Central memory CD8-positive, alpha-beta T cell (primary cell): Measurements from ENCODE around the gene FRAS1.

Source experiments
- ATAC-seq: fragments of 150-1000 bp; cut with Tn5 transposase; replicated peaks from 2 replicates; pipeline ENCODE4 v1.10.0; 2022; ENCODE audit warnings: mild to moderate bottlenecking, moderate FRiP score, moderate number of reproducible peaks; ENCODE audit not compliant: poor library complexity, severe bottlenecking; ENCODE audit errors: extremely low read depth
- DNase-seq, 2 donors: peaks; one replicate each; pipeline ENCODE4 v3.0.0; 2021; ENCODE audit warnings: low spot score in 2 of 2
- H3K27ac Mint-ChIP-seq: one replicate; pipeline ENCODE4 v1.8.0; 2022; ENCODE audit warnings: low read depth, mild to moderate bottlenecking, moderate library complexity, mixed read lengths
- H3K27me3 Mint-ChIP-seq: one replicate; pipeline ENCODE4 v1.8.0; 2022; ENCODE audit warnings: mixed read lengths
- H3K36me3 Mint-ChIP-seq: one replicate; pipeline ENCODE4 v1.8.0; 2022; ENCODE audit warnings: mild to moderate bottlenecking, moderate library complexity, mixed read lengths; ENCODE audit not compliant: insufficient read depth
- H3K4me1 Mint-ChIP-seq: one replicate; pipeline ENCODE4 v1.8.0; 2022; ENCODE audit warnings: mixed read lengths
- H3K4me3 Mint-ChIP-seq: one replicate; pipeline ENCODE4 v1.8.0; 2022; ENCODE audit warnings: mild to moderate bottlenecking, moderate library complexity, mixed read lengths
- H3K9me3 Mint-ChIP-seq: one replicate; pipeline ENCODE4 v1.8.0; 2022; ENCODE audit warnings: mixed read lengths

FRAS1 gene

DNA sequence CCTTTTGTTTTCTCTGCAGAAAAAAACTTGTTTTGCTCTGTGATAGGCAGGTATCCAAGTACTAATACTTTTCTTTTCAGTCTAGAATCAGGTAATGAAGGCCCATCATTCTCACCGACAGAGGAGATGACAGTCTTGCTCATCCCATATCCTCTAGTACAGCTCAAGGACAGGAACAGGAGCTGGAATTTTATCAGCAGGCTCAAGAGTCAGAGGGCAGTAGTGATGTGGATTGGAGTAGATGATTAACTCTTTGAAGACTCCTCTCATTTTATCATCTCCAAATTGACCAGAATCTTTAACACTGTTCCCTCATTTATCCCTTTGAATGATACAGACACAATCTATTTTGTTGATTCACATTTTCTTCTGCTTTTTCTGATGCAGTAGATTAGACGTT, 162.7 kb downstream of the FRAS1 start:
- ATAC-seq (no peak), DNase-seq (no peak)
- Mint-ChIP-seq H3K4me1 (no peaks in the 10 kb centered on the region), H3K27ac (no peak overlapping the region), H3K27me3 (peaks cover 12% of the 10 kb centered on the region), H3K36me3 (no peaks in the 10 kb centered on the region), H3K9me3 (peaks cover 6% of the 10 kb centered on the region), H3K4me3 (no peak overlapping the region)

DNA sequence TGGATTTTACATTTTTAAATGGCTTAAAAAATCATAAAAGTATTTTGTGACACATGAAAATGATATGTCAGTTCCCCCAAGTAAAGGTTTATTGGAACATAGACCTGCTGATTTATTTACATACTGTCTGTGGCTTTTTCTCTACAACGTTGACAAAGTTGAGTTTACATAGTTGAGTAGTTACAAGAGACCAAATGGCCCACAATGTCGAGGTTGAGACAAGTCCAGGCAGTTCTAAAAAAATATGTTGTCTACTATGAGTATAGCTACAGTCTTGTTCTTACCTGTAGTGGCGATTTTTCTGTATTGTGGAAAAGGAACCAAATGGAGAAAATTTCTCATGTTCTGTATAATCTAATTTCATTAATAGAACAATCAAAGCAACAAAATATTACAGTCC, 163.2 kb downstream of the FRAS1 start:
- H3K27me3 Mint-ChIP-seq: peaks cover 12% of the 10 kb centered on the region
- DNase-seq: no peak
- no peak for ATAC-seq
- H3K4me1 Mint-ChIP-seq: no peaks in the 10 kb centered on the region
- peaks cover 6% of the 10 kb centered on the region for H3K9me3 Mint-ChIP-seq
- no peaks in the 10 kb centered on the region for H3K36me3 Mint-ChIP-seq
- no peak overlapping the region for H3K4me3 Mint-ChIP-seq
- no peak overlapping the region for H3K27ac Mint-ChIP-seq

DNA sequence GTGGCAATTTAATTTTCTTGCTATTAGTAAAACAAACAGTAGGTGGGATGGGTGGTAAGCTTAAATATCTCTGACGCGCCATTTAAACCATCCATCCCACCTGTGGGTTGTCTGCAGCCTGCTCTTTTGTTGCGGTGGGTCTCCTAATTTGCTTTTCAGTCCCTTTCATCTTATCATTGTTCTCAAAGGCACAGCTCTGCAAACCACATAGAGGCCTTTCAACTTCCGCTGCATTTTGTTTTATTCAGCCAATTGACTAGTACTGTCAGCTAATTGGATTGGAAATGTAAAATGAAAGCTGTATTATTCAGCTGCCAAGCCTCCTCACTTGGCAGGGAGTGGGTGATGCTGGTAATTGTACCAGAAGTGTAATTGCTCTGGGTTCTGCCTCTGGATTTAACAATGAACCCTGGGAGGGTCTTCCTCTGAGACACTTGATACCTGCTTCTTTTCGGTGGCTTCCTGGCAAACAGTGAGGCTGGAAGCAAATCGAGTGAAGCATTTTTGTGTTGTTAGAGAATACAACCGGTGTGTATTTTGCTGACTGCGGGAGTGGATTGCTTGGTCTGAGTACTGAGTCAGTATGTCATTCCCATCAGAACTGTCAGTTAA, 165.6 kb downstream of the FRAS1 start:
- DNase-seq (no peak), ATAC-seq (no peak)
- H3K4me1 Mint-ChIP-seq: no peaks in the 10 kb centered on the region
- no peaks in the 10 kb centered on the region for H3K36me3 Mint-ChIP-seq
- H3K9me3 Mint-ChIP-seq: no peaks in the 10 kb centered on the region
- H3K27me3 Mint-ChIP-seq: peaks cover 9% of the 10 kb centered on the region
- no peak overlapping the region for H3K4me3 Mint-ChIP-seq
- H3K27ac Mint-ChIP-seq: no peak overlapping the region

DNA sequence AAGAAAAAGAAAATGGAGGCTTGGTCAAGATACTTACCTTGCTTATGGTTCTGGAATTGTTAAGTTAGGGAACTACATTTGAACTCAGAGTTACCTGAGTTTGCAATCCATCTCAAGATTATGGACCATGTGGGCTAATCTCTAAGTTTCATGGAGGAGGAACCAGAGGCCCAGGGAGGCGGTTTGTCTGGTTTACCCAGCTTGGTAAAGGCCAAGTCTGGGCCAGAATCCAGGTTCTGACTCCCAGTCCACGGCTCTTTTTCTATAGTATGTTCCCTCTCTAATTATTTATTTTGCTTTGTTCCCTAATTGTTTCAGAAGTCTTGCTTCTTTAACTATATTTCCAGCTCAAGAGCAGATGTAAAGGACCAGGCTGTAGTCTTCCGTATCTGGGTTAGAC, 168.1 kb downstream of the FRAS1 start:
- Mint-ChIP-seq H3K4me1 (no peaks in the 10 kb centered on the region), H3K4me3 (no peak overlapping the region), H3K27ac (no peak overlapping the region), H3K27me3 (peaks cover 9% of the 10 kb centered on the region), H3K9me3 (no peaks in the 10 kb centered on the region), H3K36me3 (no peaks in the 10 kb centered on the region)
- no peak for ATAC-seq
- DNase-seq: no peak

DNA sequence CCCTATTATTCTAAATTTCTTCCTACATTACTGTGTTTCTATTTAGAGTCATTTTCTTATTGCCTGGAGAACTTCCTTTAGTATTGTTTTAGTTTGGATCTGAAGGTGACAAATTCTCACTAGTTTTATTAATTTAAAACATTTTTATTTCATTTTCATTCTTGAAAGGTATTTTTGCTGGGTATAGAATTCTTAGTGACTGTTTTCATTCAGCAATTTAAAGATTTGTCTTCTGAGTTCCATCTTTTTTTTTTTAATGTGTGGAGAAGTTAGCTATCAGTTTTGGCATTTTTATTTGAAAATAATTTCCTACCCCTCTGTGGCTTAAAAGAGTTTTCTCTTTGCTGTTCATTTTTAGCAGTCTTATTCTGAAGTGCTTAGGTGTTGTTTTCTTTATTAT, 169.2 kb downstream of the FRAS1 start:
- Mint-ChIP-seq H3K9me3 (no peaks in the 10 kb centered on the region), H3K27ac (no peak overlapping the region), H3K27me3 (peaks cover 9% of the 10 kb centered on the region)

DNA sequence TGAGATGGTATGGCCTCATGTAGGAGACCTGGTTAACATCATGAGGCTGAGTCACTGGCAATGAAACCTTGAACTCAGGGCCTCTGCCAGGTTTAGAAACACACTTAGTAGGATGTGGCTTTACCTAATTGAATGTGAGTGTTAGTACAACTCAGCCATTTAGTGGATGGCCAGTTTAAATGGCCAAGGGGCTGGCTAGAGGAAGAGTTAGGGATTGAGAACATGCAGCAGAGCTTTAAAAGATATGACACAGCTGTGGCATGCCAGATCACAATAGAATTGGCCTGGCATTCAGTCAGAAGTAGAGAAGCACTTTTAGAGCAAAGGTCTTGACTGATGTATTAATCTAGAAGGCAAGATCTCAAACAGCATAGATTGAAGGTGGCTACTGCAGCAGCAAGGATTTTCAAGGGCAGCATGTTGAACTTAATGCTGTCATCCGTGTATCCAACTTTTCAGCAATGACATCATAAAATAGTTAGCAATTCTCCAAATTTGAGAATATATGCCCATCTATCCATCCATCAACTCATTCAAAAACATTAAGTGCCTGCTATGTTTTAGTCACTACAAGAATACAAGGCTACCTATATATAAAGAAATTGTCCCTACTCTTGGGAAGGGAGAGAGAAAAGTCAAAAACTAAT, 170.4 kb downstream of the FRAS1 start:
- Mint-ChIP-seq H3K4me3 (no peak overlapping the region), H3K4me1 (no peaks in the 10 kb centered on the region), H3K9me3 (no peaks in the 10 kb centered on the region), H3K27ac (no peak overlapping the region), H3K27me3 (peaks cover 9% of the 10 kb centered on the region), H3K36me3 (no peaks in the 10 kb centered on the region)
- ATAC-seq (no peak), DNase-seq (no peak)

More for the DNA sequence above, 169.2 kb downstream of the FRAS1 start:
- Mint-ChIP-seq H3K4me3 (no peak overlapping the region), H3K36me3 (no peaks in the 10 kb centered on the region), H3K4me1 (no peaks in the 10 kb centered on the region)
- ATAC-seq: no peak
- DNase-seq: no peak

DNA sequence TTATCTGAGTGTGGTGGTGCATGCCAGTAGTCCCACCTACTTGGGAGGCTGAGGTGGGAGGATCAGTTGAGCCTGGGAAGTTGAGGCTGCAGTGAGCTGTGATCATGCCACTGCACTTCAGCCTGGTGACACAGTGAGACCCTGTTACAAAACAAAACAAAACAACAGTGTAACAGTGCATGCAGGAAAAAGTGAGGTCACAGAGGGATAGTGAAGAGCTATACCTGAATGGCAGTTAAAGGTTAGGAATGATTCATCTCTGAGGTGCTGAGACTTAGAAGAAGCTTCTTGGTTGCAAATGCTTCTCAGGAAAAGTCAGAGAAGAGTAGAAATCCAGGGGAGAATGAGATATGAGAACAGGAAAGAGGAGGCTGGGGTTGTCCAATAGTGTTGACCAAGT, 178.7 kb downstream of the FRAS1 start:
- no peak for ATAC-seq
- Mint-ChIP-seq H3K27ac (no peak overlapping the region), H3K4me3 (no peak overlapping the region), H3K9me3 (no peaks in the 10 kb centered on the region), H3K36me3 (no peaks in the 10 kb centered on the region), H3K27me3 (no peaks in the 10 kb centered on the region), H3K4me1 (no peaks in the 10 kb centered on the region)
- no peak for DNase-seq

DNA sequence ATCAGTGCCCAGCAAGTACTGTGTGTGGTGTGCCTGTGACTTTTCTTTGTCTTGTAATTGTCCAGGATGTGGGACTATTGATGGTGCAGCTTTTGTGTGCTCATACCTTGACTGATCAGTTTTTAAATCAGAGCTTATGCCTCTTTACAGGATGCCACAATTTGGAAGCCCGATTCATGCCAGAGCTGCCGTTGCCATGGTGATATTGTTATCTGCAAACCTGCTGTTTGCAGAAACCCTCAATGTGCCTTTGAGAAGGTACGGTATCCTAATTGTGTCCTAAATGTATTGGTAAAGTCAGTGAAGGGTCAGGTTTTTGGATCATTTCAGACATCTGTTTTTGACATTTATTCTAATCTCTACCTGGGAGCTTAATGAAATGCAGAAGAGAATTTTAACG, 180.2 kb downstream of the FRAS1 start:
- Mint-ChIP-seq H3K4me3 (no peak overlapping the region), H3K27me3 (no peaks in the 10 kb centered on the region), H3K36me3 (no peaks in the 10 kb centered on the region), H3K27ac (no peak overlapping the region), H3K9me3 (no peaks in the 10 kb centered on the region), H3K4me1 (no peaks in the 10 kb centered on the region)
- DNase-seq: no peak
- no peak for ATAC-seq

DNA sequence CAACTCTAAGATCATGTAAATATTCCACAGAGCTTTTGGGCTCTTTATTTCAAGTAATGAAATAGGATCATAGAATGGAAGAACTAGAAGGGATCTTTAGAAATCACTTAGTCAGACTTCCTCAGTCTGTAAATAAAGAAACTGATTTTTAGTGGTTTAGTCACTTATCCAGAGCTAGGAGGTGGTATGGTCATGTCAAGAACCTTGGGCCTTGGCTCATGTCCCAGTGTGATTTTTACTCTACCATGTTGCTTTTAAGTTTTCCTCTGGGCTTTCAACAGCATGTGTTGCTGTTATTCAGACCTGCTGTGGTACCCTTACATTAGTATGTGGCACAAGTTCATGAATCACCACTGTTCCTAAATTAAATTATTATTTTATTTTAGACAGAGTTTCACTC, 184.9 kb downstream of the FRAS1 start:
- no peaks in the 10 kb centered on the region for H3K9me3 Mint-ChIP-seq
- H3K27ac Mint-ChIP-seq: no peak overlapping the region
- ATAC-seq (no peak), DNase-seq (no peak)
- H3K4me1 Mint-ChIP-seq: no peaks in the 10 kb centered on the region
- no peaks in the 10 kb centered on the region for H3K36me3 Mint-ChIP-seq
- H3K27me3 Mint-ChIP-seq: no peaks in the 10 kb centered on the region
- no peak overlapping the region for H3K4me3 Mint-ChIP-seq

DNA sequence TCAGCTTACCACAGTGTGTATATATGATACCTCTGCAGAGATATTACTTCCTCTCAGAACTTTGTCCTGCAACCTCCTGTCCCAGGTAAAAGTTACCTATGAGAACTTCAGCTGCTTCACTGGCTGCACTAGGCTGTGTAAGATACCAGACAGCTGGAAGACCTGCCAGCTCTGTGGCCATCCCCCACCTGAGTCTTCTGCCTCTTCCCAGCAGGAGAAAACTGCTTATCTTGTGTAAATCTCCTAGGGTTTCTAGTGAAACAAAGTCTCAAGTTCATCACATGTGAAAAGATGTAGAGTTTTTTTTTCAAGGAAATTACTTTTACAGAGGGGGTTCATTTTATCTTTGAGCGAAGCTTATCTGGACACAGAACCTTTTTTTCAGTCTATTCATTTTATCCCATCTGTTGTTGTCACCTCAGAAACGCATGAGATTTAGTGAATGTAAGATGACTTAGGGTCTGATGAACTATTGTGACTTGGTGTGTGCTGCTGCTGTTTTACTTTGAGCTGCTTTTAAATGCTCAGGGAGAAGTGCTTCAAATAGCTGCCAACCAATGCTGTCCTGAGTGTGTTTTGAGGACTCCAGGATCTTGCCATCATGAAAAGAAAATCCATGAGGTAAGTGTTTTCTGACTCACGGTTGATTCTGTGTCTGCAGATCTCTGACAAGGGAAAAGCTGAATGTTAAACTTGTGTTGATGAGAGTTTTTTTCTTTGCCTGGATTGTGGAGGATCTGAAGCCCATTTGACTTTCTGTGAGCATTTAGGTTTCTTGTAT, 187.8 kb downstream of the FRAS1 start:
- H3K9me3 Mint-ChIP-seq: no peaks in the 10 kb centered on the region
- DNase-seq (no peak), ATAC-seq (no peak)
- no peaks in the 10 kb centered on the region for H3K27me3 Mint-ChIP-seq
- H3K36me3 Mint-ChIP-seq: no peaks in the 10 kb centered on the region
- no peak overlapping the region for H3K4me3 Mint-ChIP-seq
- no peaks in the 10 kb centered on the region for H3K4me1 Mint-ChIP-seq
- H3K27ac Mint-ChIP-seq: no peak overlapping the region

DNA sequence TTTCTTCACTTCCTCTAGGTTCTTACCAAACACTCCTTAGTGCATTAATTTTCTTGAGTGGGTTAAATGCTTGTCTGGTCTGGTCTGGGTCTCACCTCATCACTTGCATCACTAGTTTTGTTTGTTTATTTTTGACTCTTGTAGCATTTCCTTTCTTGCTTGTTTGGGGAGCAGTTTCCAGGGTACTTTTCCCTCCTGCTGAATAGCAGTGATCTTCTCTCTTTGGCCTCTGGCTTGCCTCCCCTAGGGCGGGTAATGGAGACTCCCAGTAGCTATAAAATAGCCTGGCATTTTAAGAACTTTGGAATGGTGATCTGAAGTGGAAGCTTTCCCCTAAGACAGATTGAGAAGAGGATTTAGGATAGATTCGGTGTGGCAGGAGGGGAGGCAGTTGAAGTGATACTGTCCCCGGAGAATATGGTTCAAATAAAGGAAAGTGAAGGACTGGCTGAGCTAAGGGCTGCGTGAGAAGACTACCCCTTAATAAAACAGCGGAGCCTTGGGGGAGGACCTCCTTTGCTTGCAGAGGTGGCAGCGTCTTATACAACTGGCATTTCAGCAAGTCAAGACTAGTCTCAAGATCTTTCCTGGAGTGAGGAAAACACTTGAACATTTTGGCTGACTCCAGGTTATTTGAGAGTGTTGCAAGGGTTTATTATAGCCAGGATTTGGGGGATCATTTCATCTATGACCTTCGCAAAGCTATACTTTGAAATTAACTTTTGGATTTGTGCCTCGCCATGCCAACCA, 190.6 kb downstream of the FRAS1 start:
- ATAC-seq (no peak), DNase-seq (no peak)
- Mint-ChIP-seq H3K27me3 (no peaks in the 10 kb centered on the region), H3K9me3 (no peaks in the 10 kb centered on the region), H3K4me3 (no peak overlapping the region), H3K27ac (no peak overlapping the region), H3K36me3 (no peaks in the 10 kb centered on the region), H3K4me1 (no peaks in the 10 kb centered on the region)

DNA sequence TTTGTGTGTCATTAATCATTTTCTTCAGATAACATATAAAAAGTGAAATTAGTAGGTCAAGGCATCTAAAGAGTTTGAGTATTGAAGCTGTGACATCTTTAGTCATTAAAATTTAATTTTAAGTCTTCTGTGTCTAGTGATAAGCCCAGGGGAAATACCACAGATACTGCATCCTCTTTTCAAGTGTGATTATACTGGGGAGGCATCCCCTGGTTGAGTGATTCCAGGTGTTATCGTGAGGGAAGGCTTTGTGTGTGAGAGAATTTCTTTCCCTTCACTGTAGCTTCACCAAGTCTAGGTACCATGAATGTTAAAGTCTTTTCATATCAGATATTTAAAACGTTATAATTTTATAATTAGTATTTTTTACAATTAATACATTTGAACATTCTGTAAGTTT, 193.4 kb downstream of the FRAS1 start:
- DNase-seq (no peak), ATAC-seq (no peak)
- Mint-ChIP-seq H3K4me3 (no peak overlapping the region), H3K36me3 (no peaks in the 10 kb centered on the region), H3K27me3 (no peaks in the 10 kb centered on the region), H3K9me3 (peaks cover 6% of the 10 kb centered on the region), H3K27ac (no peak overlapping the region), H3K4me1 (no peaks in the 10 kb centered on the region)
